HUDEP-2 (cell line): ENCODE measurements around the gene SYNE1.

ENCODE experiments used
- DNase-seq, 76 experiments: peaks; one replicate each; lab custom pipeline; 2025; ENCODE audit not compliant: unreplicated experiment in 76 of 76; lab: John Stamatoyannopoulos, UW

SYNE1 gene

GRCh38 chr6:152207915-152208714, 429.0 kb downstream of the SYNE1 start:
- no peak for DNase-seq

- DNase-seq, result peak in 44 of 76 experiments; percentile 3 to 61 (median 33)
Measured at GRCh38 chr6:152206072-152206818, 430.9 kb downstream of the SYNE1 start.

GRCh38 chr6:152204591-152204990, 432.6 kb downstream of the SYNE1 start:
- no peak for DNase-seq

- DNase-seq, result no peak
Measured at GRCh38 chr6:152201120-152201519, 436.0 kb downstream of the SYNE1 start.

GRCh38 chr6:152195896-152196295, 441.3 kb downstream of the SYNE1 start:
- DNase-seq, result no peak

- DNase-seq, result no peak
Measured at GRCh38 chr6:152189736-152190135, 447.4 kb downstream of the SYNE1 start.

GRCh38 chr6:152188011-152188410, 449.2 kb downstream of the SYNE1 start:
- no peak for DNase-seq

- no peak for DNase-seq
Measured at GRCh38 chr6:152186840-152187239, 450.3 kb downstream of the SYNE1 start.

GRCh38 chr6:152184917-152185574, 452.1 kb downstream of the SYNE1 start:
- DNase-seq, result no peak

GRCh38 chr6:152184573-152184916, 452.6 kb downstream of the SYNE1 start:
- no peak for DNase-seq

GRCh38 chr6:152180601-152181000, 456.6 kb downstream of the SYNE1 start:
- no peak for DNase-seq

- DNase-seq, result no peak
Measured at GRCh38 chr6:152176268-152176667, 460.9 kb downstream of the SYNE1 start.

- DNase-seq, result no peak
Measured at GRCh38 chr6:152173957-152174356, 463.2 kb downstream of the SYNE1 start.

GRCh38 chr6:152173321-152173720, 463.8 kb downstream of the SYNE1 start:
- no peak for DNase-seq

GRCh38 chr6:152170702-152171667, 466.2 kb downstream of the SYNE1 start:
- DNase-seq, result no peak

- no peak for DNase-seq
Measured at GRCh38 chr6:152170313-152170701, 466.9 kb downstream of the SYNE1 start.

GRCh38 chr6:152167641-152168603, 469.2 kb downstream of the SYNE1 start:
- no peak for DNase-seq

GRCh38 chr6:152166897-152167296, 470.3 kb downstream of the SYNE1 start:
- DNase-seq, result no peak

- DNase-seq, result no peak
Measured at GRCh38 chr6:152166497-152166896, 470.7 kb downstream of the SYNE1 start.
